ENCODE results near the gene FGF8.

DNA sequence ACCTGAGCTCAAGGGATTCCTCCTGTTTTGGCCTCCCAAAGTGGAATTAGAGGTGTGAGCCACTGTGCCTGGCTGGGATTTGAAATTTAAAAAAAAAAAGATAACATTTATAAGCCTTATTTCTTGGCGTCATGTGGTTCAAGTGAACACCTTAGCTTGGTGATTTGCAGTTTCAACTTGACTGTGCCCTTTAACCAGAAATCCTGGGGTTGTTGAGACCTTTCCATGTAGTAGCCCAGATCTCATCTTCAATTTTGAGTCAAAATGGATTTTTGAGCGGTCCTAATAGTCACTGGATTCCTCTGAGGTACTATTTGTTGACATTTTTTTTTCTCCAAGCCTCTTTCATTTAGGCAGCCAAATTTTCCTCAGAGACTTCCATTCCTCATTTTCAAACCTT is 51.5 kb downstream of the FGF8 start:
- TF ChIP-seq, protein P1, sequence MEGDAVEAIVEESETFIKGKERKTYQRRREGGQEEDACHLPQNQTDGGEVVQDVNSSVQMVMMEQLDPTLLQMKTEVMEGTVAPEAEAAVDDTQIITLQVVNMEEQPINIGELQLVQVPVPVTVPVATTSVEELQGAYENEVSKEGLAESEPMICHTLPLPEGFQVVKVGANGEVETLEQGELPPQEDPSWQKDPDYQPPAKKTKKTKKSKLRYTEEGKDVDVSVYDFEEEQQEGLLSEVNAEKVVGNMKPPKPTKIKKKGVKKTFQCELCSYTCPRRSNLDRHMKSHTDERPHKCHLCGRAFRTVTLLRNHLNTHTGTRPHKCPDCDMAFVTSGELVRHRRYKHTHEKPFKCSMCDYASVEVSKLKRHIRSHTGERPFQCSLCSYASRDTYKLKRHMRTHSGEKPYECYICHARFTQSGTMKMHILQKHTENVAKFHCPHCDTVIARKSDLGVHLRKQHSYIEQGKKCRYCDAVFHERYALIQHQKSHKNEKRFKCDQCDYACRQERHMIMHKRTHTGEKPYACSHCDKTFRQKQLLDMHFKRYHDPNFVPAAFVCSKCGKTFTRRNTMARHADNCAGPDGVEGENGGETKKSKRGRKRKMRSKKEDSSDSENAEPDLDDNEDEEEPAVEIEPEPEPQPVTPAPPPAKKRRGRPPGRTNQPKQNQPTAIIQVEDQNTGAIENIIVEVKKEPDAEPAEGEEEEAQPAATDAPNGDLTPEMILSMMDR (IDR thresholded peaks at IDR 0.05; ENCODE audit: low read depth, low read length, poor library complexity, severe bottlenecking): no peak
- no peak for TF ChIP-seq EZH2phosphoT487 (IDR thresholded peaks at IDR 0.05; ENCODE audit: borderline replicate concordance, low read length)
